PC-3 (cell line): Measurements from ENCODE around the gene ACTG1.

Experiments
- EZH2 ChIP-seq: fragments of 300-600 bp; sonication (generic); IDR thresholded peaks from one replicate; pipeline ENCODE4 v1.6.1; 2017; ENCODE audit warnings: antibody characterized with exemption, mild to moderate bottlenecking, low read length; ENCODE audit not compliant: unreplicated experiment
- EZH2phosphoT487 ChIP-seq: fragments of 300-600 bp; sonication (generic); IDR thresholded peaks from 2 replicates; pipeline ENCODE4 v1.6.1; 2018; ENCODE audit warnings: mild to moderate bottlenecking, antibody characterized with exemption, low read length, borderline replicate concordance
- TF ChIP-seq, protein P1 (sequence below): fragments of 300-600 bp; sonication (generic); conservative IDR thresholded peaks from 2 replicates; pipeline ENCODE4 v1.5.1; 2017; ENCODE audit warnings: antibody characterized with exemption, low read depth, mild to moderate bottlenecking, low read length

DNA sequence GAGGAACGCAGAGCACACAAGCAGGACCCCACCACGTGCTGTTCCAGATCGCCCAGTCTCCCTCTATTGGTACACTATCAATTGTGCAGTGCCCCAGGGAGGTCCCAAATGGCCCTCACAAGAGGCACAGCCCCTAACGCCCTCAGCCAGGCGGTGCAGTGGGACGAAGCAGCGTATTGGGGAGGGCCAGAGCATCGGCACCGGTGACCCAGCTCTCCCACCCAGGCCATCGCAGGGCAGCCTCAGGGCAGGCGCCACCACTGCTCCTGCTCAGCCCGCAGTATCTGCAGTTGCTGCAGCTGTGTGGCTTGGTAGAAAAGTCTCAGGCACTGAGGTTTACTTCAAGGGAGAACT lies 45.5 kb upstream of the ACTG1 start:
- TF ChIP-seq, protein P1, sequence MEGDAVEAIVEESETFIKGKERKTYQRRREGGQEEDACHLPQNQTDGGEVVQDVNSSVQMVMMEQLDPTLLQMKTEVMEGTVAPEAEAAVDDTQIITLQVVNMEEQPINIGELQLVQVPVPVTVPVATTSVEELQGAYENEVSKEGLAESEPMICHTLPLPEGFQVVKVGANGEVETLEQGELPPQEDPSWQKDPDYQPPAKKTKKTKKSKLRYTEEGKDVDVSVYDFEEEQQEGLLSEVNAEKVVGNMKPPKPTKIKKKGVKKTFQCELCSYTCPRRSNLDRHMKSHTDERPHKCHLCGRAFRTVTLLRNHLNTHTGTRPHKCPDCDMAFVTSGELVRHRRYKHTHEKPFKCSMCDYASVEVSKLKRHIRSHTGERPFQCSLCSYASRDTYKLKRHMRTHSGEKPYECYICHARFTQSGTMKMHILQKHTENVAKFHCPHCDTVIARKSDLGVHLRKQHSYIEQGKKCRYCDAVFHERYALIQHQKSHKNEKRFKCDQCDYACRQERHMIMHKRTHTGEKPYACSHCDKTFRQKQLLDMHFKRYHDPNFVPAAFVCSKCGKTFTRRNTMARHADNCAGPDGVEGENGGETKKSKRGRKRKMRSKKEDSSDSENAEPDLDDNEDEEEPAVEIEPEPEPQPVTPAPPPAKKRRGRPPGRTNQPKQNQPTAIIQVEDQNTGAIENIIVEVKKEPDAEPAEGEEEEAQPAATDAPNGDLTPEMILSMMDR = no peak
- TF ChIP-seq EZH2phosphoT487 = no peak
- TF ChIP-seq EZH2 = no peak
